ENCODE results near the gene GLYR1. TPM values are rescaled to one million over a fixed set of nuclear protein-coding genes. Genes with fewer than 3 reads are reported as not detected.
A peak's percentile ranks its signal among the peaks of the same experiment; 100 is the strongest.

GLYR1 gene
- total and polyA plus RNA-seq, 10 of the 15 experiments (the other 5 are each of a cell fraction or from before 2014, with no cell fraction given): 7.3 to 90.2 (median 57.2) TPM

DNA sequence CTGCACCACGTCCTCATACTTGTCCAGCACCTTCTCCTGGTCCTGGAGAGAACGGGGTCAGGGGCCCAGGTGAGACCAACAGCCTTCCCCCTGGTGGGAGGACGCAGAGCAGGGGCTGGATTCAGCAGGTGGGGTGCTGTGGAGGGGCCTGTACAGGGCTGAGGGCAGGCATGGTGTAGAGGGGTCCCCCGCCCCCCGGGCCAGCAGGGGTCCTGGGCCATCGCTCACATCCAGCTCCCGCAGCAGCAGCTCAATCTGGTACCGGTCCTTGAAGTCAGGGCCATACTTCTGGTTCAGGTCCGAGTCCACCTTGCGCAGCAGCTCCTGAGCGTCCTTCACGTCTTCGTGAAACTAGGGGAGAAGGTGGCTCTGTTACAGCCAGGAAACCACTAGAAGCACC, 48.3 kb upstream of the GLYR1 start (continued):
- TF ChIP-seq HDAC2 (IDR thresholded peaks at IDR 0.05): no peak
- TF ChIP-seq, protein P1, sequence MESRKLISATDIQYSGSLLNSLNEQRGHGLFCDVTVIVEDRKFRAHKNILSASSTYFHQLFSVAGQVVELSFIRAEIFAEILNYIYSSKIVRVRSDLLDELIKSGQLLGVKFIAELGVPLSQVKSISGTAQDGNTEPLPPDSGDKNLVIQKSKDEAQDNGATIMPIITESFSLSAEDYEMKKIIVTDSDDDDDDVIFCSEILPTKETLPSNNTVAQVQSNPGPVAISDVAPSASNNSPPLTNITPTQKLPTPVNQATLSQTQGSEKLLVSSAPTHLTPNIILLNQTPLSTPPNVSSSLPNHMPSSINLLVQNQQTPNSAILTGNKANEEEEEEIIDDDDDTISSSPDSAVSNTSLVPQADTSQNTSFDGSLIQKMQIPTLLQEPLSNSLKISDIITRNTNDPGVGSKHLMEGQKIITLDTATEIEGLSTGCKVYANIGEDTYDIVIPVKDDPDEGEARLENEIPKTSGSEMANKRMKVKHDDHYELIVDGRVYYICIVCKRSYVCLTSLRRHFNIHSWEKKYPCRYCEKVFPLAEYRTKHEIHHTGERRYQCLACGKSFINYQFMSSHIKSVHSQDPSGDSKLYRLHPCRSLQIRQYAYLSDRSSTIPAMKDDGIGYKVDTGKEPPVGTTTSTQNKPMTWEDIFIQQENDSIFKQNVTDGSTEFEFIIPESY (IDR thresholded peaks at IDR 0.05): no peak
- no peak for TF ChIP-seq FOXK2 (IDR thresholded peaks at IDR 0.05)
- TF ChIP-seq, protein P2, sequence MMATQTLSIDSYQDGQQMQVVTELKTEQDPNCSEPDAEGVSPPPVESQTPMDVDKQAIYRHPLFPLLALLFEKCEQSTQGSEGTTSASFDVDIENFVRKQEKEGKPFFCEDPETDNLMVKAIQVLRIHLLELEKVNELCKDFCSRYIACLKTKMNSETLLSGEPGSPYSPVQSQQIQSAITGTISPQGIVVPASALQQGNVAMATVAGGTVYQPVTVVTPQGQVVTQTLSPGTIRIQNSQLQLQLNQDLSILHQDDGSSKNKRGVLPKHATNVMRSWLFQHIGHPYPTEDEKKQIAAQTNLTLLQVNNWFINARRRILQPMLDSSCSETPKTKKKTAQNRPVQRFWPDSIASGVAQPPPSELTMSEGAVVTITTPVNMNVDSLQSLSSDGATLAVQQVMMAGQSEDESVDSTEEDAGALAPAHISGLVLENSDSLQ (IDR thresholded peaks at IDR 0.05): no peak
- no peak for TF ChIP-seq SRF (IDR thresholded peaks at IDR 0.05; ENCODE audit: low read depth in 2 of 2, low read length in 2 of 2)
- no peak for TF ChIP-seq POU2F2 (IDR thresholded peaks at IDR 0.05; ENCODE audit: borderline replicate concordance, low read depth, low read length)

DNA sequence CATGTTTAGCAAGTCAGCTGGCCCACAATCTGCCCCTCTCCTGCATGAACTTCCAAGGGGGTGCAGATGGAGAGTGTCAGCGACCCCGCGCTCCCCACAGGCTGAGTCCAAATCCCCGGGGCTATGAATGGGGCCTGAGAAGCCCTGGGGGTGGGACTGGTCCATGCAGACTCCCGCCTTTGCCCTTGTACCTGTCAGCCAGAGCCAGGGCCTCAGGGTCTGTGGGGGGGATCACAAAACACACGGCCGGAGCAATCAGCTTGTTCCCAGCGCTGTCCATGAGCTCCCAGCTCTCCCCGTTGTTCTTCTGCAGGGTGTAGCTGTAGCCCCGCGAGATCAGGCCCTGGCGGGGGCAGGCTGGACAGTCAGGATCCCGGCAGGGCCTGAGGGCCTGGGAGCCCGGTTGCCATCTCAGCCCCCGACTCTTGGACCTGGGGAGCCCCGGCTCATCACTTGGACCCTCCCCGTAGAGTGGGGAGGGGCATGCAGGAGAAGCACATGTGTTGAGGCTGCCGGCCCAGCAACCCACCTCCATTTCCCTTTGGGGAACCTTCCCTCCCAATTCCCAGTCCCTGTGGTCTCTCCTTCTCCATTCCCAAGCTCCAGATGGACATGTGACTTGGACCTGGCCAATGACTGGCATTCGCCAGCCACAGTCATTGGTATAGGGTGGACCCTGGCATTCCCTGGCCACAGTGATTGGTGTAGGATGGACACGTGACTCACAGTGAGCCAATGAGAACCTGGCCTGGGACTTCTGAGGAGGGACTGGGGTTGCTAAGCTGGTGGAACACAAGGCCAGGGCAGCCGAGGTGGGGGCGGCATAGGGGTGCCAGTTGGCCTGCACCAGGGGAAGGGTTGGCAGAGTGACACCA, 47.4 kb upstream of the GLYR1 start:
- H3K9me3 ChIP-seq (replicated peaks; ENCODE audit: control insufficient read depth, insufficient read depth, low read length): no peaks in the 10 kb centered on the region; the same call in 2 of the 3 replicates
- H3K36me3 ChIP-seq (ENCODE audit: control insufficient read depth in 2 of 2, insufficient read depth in 2 of 2, low read length in 1 of 2): no peaks in the 10 kb centered on the region
- FAIRE-seq (no peak), DNase-seq (ENCODE audit: low read depth, low spot score) (no peak), ATAC-seq (peak; percentile 52)
- in situ Hi-C loops (cut with MboI): no loop called here
- H3K4me2 ChIP-seq (ENCODE audit: control insufficient read depth, insufficient read depth): no peak overlapping the region
- POLR2A ChIA-PET: interaction anchor here (0.6 kb wide), 1 partner anchor 19 kb away, joined by 3 read pairs; no protein-coding TSS in a partner anchor
- no peaks in the 10 kb centered on the region for H3K79me2 ChIP-seq (ENCODE audit: control insufficient read depth, insufficient read depth, low read length)
- intact Hi-C loops (cut with micrococcal nuclease; ENCODE audit: unreplicated experiment): no loop called here
- 75% methylated on average over 22 of the region's 22 CpGs for WGBS (ENCODE audit: insufficient coverage, insufficient replicate concordance, low lambda C conversion rate, missing lambda C conversion rate)
- H3K27me3 ChIP-seq (replicated peaks in 1 of 2; ENCODE audit: control insufficient read depth in 2 of 2, insufficient read depth in 2 of 2, low read length in 1 of 2): no peaks in the 10 kb centered on the region
- SMC1A ChIA-PET (ENCODE audit: uncharacterized antibody, unreplicated experiment): interaction anchor here (0.6 kb wide), 1 partner anchor 1751 kb away, joined by 3 read pairs; no protein-coding TSS in a partner anchor
- BruUV-seq (replicated peaks): no TSS peak
- no peaks in the 10 kb centered on the region for H3K4me1 ChIP-seq (ENCODE audit: control insufficient read depth, insufficient read depth, low read length)
- H4K20me1 ChIP-seq (ENCODE audit: control insufficient read depth, insufficient read depth): no peaks in the 10 kb centered on the region
- TF ChIP-seq, protein P3, sequence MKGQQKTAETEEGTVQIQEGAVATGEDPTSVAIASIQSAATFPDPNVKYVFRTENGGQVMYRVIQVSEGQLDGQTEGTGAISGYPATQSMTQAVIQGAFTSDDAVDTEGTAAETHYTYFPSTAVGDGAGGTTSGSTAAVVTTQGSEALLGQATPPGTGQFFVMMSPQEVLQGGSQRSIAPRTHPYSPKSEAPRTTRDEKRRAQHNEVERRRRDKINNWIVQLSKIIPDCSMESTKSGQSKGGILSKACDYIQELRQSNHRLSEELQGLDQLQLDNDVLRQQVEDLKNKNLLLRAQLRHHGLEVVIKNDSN (IDR thresholded peaks at IDR 0.05; ENCODE audit: borderline replicate concordance, extremely low read length, insufficient read depth, low read depth, low read length): peak; percentile 67
- TF ChIP-seq IKZF2 (IDR thresholded peaks at IDR 0.05) (no peak), NBN (IDR thresholded peaks at IDR 0.05) (no peak), NFYB (IDR thresholded peaks at IDR 0.05; ENCODE audit: insufficient read depth, low read depth, low read length) (peak; percentile 80), POLR2AphosphoS2 (IDR thresholded peaks at IDR 0.05; ENCODE audit: low read depth, low read length) (no peak)
- RAD21 ChIA-PET (ENCODE audit: unreplicated experiment): no interaction called here
- no peak overlapping the region for H3K9ac ChIP-seq (ENCODE audit: control insufficient read depth, insufficient read depth, low read length)
- CTCF ChIA-PET: no interaction called here
- no peak overlapping the region for H3K27ac ChIP-seq (ENCODE audit: control insufficient read depth, insufficient read depth)
- no peak overlapping the region for H2AFZ ChIP-seq (ENCODE audit: control insufficient read depth, low read depth, low read length)
- H3K4me3 ChIP-seq: no peak overlapping the region
